ENCODE results near the gene PGPEP1. TPM values are rescaled to one million over a fixed set of nuclear protein-coding genes. Genes with fewer than 3 reads are reported as not detected.

PGPEP1 gene
- total RNA-seq, 5 donors from 2014 or later (not counting 1 experiment from before 2014, with no cell fraction given): 35.7 to 52.6 (median 45.1) TPM

DNA sequence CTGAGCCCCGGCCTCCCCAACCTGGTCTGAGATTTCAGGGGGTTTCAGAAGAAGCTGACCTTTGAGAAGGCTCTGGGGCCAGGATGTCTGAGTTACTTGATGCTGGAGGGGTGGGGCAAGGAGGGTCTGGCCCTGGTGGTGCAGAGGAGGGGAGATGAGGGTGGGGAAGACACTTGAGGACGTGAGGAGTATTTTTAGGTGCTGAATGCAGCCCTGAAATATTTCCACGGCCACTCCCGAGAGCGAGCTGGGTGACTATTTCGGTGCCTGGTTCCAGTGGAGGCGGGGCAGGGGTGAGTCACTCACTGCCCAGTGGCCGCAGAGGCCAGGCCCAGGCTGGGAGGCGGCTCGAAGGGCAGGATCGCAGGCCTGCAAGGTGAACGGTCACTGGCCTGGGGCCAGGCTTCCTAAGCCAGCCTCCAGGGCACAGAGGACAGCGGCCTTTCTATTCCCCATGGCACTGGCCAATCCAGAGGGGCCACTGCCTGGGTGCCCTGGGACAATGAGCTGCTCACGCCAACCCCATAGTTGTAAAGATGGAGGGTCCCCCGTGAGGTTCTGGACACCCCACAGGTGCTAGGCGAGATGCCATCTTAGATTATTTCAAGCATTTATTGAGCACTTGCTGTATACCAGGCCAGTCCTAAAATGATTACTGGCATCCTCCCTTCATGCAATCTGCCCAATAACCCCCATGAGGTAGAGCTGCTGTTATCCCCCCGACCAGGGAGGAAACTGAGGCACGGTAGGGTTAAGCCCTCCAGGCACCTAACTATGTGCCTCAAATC lies 39.3 kb upstream of the PGPEP1 start:
- WGBS (ENCODE audit: insufficient coverage): 89% methylated on average over 15 of the region's 18 CpGs
- DNase-seq: no peak
- no peaks in the 10 kb centered on the region for H3K27me3 Mint-ChIP-seq

DNA sequence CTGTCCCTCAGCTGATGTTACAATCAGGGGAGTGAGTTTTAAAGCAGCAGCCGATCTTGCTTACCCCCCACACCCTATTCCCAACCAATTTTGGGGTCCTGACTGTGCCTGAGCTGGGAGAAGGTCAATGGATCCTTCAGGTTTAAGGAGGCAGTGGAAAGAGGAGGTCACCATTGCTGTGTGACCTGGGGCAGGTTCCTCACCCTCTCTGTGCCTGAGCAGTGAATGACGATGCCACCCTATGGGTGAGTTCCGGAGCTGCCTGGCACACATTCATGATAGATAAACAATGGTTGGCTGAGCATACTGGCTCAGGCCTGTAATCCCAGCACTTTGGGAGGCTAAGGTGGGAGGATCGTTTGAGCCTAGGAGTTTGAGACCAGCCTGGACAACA lies 38.7 kb upstream of the PGPEP1 start:
- Mint-ChIP-seq H3K27ac (peak overlapping the region; percentile 75 to 80), H3K4me1 (peaks cover 33 to 51% (median 42%) of the 10 kb centered on the region in 3 donors), H3K27me3 (no peaks in the 10 kb centered on the region), H3K4me3 (peak overlapping the region in 2 of 3 donors; percentile 16 to 37), H3K36me3 (no peaks in the 10 kb centered on the region), H3K9me3 (no peaks in the 10 kb centered on the region)
- Histone ChIP-seq H3K4me3 (ENCODE audit: control insufficient read depth in 1 of 2, extremely low read depth in 1 of 2, low read length in 1 of 2) (no peak overlapping the region), H3K27ac (ENCODE audit: low read length) (peak overlapping the region; percentile 96), H3K9me3 (no peaks in the 10 kb centered on the region), H3K36me3 (ENCODE audit: control insufficient read depth in 2 of 2, extremely low read depth in 1 of 2, insufficient read depth in 1 of 2, low read length in 1 of 2) (peaks cover 0 to 6% of the 10 kb centered on the region in 2 donors), H3K27me3 (replicated peaks in 1 of 2; ENCODE audit: control insufficient read depth in 2 of 2, extremely low read depth in 1 of 2, insufficient read depth in 2 of 2, low read length in 1 of 2) (no peaks in the 10 kb centered on the region), H3K4me1 (ENCODE audit: control insufficient read depth in 1 of 2, extremely low read depth in 1 of 2, insufficient read depth in 2 of 2, low read length in 2 of 2) (peaks cover 20 to 53% of the 10 kb centered on the region in 2 experiments)
- no peak for ATAC-seq (replicated peaks in 1 of 4)
- no peak for DNase-seq
- 100% methylated on average over 2 of the region's 4 CpGs for WGBS (ENCODE audit: insufficient coverage)
- POLR2A ChIA-PET: interaction anchor here (0.6 to 1.0 kb wide), 2 partner anchors 20 to 23 kb away, joined by 3 read pairs; partner anchors contain the start of gene JUND (in 1 of the 2)
- CTCF ChIA-PET: interaction anchor here in 1 of 2 donors (0.6 kb wide), 1 partner anchor 13 kb away, joined by 6 read pairs; no protein-coding TSS in a partner anchor

More for the DNA sequence above, 39.3 kb upstream of the PGPEP1 start:
- no peak for ATAC-seq (replicated peaks in 1 of 4)
- H3K4me3 Mint-ChIP-seq: peak overlapping the region in 1 of 3 donors; percentile 16
- ChIA-PET CTCF (no interaction called here), POLR2A (interaction anchor here (0.6 to 1.0 kb wide), 2 partner anchors 19 to 24 kb away, joined by 3 read pairs; partner anchors contain the start of gene JUND (in 1 of the 2))
- peak overlapping the region; percentile 75 to 80 for H3K27ac Mint-ChIP-seq
- H3K27me3 ChIP-seq (replicated peaks in 1 of 2; ENCODE audit: control insufficient read depth in 2 of 2, extremely low read depth in 1 of 2, insufficient read depth in 2 of 2, low read length in 1 of 2): no peaks in the 10 kb centered on the region
- H3K36me3 Mint-ChIP-seq: no peaks in the 10 kb centered on the region
- H3K36me3 ChIP-seq (ENCODE audit: control insufficient read depth in 2 of 2, extremely low read depth in 1 of 2, insufficient read depth in 1 of 2, low read length in 1 of 2): peaks cover 0 to under 1% of the 10 kb centered on the region in 2 donors
- H3K9me3 Mint-ChIP-seq: no peaks in the 10 kb centered on the region
- H3K4me1 ChIP-seq (ENCODE audit: control insufficient read depth in 1 of 2, extremely low read depth in 1 of 2, insufficient read depth in 2 of 2, low read length in 2 of 2): peaks cover 15 to 48% of the 10 kb centered on the region in 2 experiments
- no peaks in the 10 kb centered on the region for H3K9me3 ChIP-seq
- H3K4me1 Mint-ChIP-seq: peaks cover 27 to 49% (median 37%) of the 10 kb centered on the region in 3 donors
- no peak overlapping the region for H3K4me3 ChIP-seq (ENCODE audit: control insufficient read depth in 1 of 2, extremely low read depth in 1 of 2, low read length in 1 of 2)
- peak overlapping the region; percentile 96 for H3K27ac ChIP-seq (ENCODE audit: low read length)

DNA sequence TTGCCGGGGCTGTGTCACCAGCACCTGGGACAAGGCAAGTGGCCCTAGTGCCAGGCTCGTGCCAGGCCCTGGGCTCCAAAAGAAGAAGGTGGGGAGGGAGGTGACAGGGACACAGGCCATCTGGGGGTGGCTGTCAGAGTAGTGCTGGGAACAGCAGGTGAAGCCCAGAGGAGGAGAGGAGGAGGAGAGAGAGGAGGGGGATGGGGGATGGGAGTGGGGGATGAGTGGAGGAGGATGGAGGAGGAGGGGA lies 36.3 kb upstream of the PGPEP1 start:
- Histone ChIP-seq H3K27ac (ENCODE audit: low read length) (peak overlapping the region; percentile 96), H3K36me3 (ENCODE audit: control insufficient read depth in 2 of 2, extremely low read depth in 1 of 2, insufficient read depth in 1 of 2, low read length in 1 of 2) (peaks cover 0 to 24% of the 10 kb centered on the region in 2 donors), H3K4me1 (ENCODE audit: control insufficient read depth in 1 of 2, extremely low read depth in 1 of 2, insufficient read depth in 2 of 2, low read length in 2 of 2) (peaks cover 22 to 75% of the 10 kb centered on the region in 2 experiments), H3K9me3 (no peaks in the 10 kb centered on the region), H3K27me3 (replicated peaks in 1 of 2; ENCODE audit: control insufficient read depth in 2 of 2, extremely low read depth in 1 of 2, insufficient read depth in 2 of 2, low read length in 1 of 2) (no peaks in the 10 kb centered on the region), H3K4me3 (ENCODE audit: control insufficient read depth in 1 of 2, extremely low read depth in 1 of 2, low read length in 1 of 2) (peak overlapping the region; percentile 66 to 92)
- ATAC-seq (replicated peaks in 1 of 4): peak; percentile 5 to 9 (median 8)
- POLR2A ChIA-PET: interaction anchor here (0.5 to 2.5 kb wide), 10 partner anchors 12 to 133 kb away, joined by 3 to 85 read pairs (median 4); partner anchors contain the start of genes JUND (in 2 of the 2) and LSM4 (in 1 of the 2)
- Mint-ChIP-seq H3K36me3 (peaks cover 3% of the 10 kb centered on the region), H3K9me3 (no peaks in the 10 kb centered on the region), H3K27ac (peak overlapping the region; percentile 99 to 100), H3K4me3 (peak overlapping the region; percentile 88 to 90 (median 89)), H3K27me3 (no peaks in the 10 kb centered on the region), H3K4me1 (peaks cover 43 to 54% (median 49%) of the 10 kb centered on the region in 3 donors)
- CTCF ChIA-PET: interaction anchor here (0.6 to 2.2 kb wide), 9 partner anchors 11 to 133 kb away, joined by 3 to 37 read pairs (median 5); partner anchors contain the start of genes JUND (in 1 of the 2), LSM4 (in 1 of the 2) and MPV17L2 (in 1 of the 2)
- 0% methylated on average over 2 of the region's 2 CpGs for WGBS (ENCODE audit: insufficient coverage)
- DNase-seq: peak in 4 of 35 experiments; percentile 19 to 44 (median 34)

DNA sequence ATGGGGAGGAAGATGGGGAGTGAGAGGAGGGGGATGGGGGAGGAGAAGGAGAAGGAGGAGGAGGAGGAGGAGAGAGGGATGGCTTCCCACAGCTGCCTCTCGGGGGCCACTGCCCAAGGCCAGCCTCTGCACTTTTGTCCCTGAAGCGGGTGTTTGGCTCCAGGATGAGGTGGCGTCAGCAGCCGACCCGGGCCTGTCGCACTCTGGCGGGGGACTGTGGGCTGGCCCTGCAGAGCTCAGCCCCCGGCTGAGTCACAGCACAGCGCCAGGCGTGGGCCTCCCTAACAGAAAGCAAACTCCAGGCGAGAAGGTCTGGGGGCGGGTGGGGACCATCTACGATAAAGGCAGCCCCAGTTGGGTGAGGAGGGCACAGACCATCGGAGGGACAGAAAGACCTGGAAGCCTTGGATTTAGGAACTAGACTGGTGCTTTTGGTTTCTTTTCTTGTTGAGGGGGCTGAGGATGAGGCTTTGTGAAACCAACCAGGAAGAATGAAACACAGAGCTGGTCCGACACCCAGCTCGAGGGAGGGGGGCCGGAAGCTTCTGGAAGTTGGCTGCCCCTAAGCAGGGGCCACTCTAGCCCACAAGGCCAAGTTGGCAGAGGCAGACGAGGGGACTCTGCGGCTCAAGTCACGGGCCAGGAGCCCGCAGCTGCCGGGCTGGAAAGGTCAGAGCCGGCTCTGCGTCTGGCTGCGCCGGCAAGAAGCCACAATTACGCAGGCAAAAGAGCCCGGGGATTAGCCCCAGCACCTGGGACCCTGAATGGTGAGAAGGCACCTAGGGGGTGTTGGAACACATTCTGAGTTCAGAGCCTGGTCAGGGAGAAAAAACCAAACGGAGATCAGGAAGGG lies 35.7 kb upstream of the PGPEP1 start:
- H3K9me3 ChIP-seq: no peaks in the 10 kb centered on the region
- under 1% methylated on average over 23 of the region's 29 CpGs for WGBS (ENCODE audit: insufficient coverage)
- H3K27ac ChIP-seq (ENCODE audit: low read length): peak overlapping the region; percentile 96
- no peaks in the 10 kb centered on the region for H3K9me3 Mint-ChIP-seq
- H3K27ac Mint-ChIP-seq: peak overlapping the region; percentile 99 to 100
- CTCF ChIA-PET: interaction anchor here (0.5 to 2.2 kb wide), 13 partner anchors 11 to 1234 kb away, joined by 3 to 37 read pairs (median 3); partner anchors contain the start of genes JUND (in 1 of the 2), LSM4 (in 1 of the 2) and MPV17L2 (in 1 of the 2)
- no peaks in the 10 kb centered on the region for H3K27me3 Mint-ChIP-seq
- peaks cover 0 to 30% of the 10 kb centered on the region in 2 donors for H3K36me3 ChIP-seq (ENCODE audit: control insufficient read depth in 2 of 2, extremely low read depth in 1 of 2, insufficient read depth in 1 of 2, low read length in 1 of 2)
- ATAC-seq (replicated peaks in 1 of 4): peak; percentile 73 to 85 (median 81)
- peak overlapping the region; percentile 66 to 92 for H3K4me3 ChIP-seq (ENCODE audit: control insufficient read depth in 1 of 2, extremely low read depth in 1 of 2, low read length in 1 of 2)
- DNase-seq: peak in 34 of 35 experiments; percentile 55 to 87 (median 71)
- POLR2A ChIA-PET: interaction anchor here (0.5 to 2.5 kb wide), 12 partner anchors 12 to 134 kb away, joined by 3 to 85 read pairs (median 4); partner anchors contain the start of genes JUND (in 2 of the 2) and LSM4 (in 1 of the 2)
- no peaks in the 10 kb centered on the region for H3K27me3 ChIP-seq (replicated peaks in 1 of 2; ENCODE audit: control insufficient read depth in 2 of 2, extremely low read depth in 1 of 2, insufficient read depth in 2 of 2, low read length in 1 of 2)
- peaks cover 22 to 75% of the 10 kb centered on the region in 2 experiments for H3K4me1 ChIP-seq (ENCODE audit: control insufficient read depth in 1 of 2, extremely low read depth in 1 of 2, insufficient read depth in 2 of 2, low read length in 2 of 2)
- peaks cover 3% of the 10 kb centered on the region for H3K36me3 Mint-ChIP-seq
- H3K4me3 Mint-ChIP-seq: peak overlapping the region; percentile 88 to 90 (median 89)
- peaks cover 43 to 53% (median 49%) of the 10 kb centered on the region in 3 donors for H3K4me1 Mint-ChIP-seq

DNA sequence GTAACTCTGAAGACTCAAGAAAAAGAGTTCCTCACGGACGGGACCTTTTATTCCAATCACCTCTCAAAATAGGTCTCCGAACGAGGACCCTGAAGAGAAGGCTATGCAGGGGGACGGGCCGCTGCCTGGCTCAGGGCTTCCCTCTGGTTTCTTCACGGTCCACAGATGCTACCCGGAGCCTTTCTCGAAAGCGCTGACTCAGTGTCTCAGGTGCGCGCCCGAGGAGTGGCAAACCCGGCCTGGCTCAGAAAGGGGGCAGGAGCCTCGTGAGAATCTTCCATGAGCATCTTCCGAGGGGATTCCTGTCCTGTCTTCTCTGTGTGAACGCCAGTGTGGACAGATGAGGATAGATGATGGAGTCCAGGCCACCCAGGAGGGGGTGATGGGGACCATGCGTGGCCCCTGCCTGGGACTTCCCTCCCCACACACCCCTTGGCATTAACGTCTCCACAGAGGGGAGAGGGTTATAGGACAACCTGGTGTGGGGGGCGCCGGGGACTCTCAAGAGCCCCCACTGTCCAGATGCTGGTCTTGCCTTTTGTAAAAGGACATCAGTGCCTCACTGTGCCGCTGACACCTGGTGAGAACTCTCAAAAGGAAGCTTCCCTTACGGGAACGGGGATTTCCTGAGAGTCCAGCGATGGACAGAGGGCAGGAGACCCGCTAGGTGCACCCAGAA lies 34.0 kb upstream of the PGPEP1 start:
- ChIA-PET POLR2A (interaction anchor here in 1 of 2 donors (0.8 kb wide), 1 partner anchor 25 kb away, joined by 3 read pairs; the partner anchor contains the start of gene JUND), CTCF (interaction anchor here in 1 of 2 donors (0.7 to 2.2 kb wide), 3 partner anchors 15 to 26 kb away, joined by 3 to 37 read pairs (median 4); partner anchors contain the start of gene JUND)
- no peak for ATAC-seq (replicated peaks in 1 of 4)
- no peaks in the 10 kb centered on the region for H3K27me3 ChIP-seq (replicated peaks in 1 of 2; ENCODE audit: control insufficient read depth in 2 of 2, extremely low read depth in 1 of 2, insufficient read depth in 2 of 2, low read length in 1 of 2)
- no peaks in the 10 kb centered on the region for H3K9me3 ChIP-seq
- H3K4me1 Mint-ChIP-seq: peaks cover 43 to 58% (median 49%) of the 10 kb centered on the region in 3 donors
- 70% methylated on average over 17 of the region's 26 CpGs for WGBS (ENCODE audit: insufficient coverage)
- H3K9me3 Mint-ChIP-seq: no peaks in the 10 kb centered on the region
- no peak overlapping the region for H3K4me3 ChIP-seq (ENCODE audit: control insufficient read depth in 1 of 2, extremely low read depth in 1 of 2, low read length in 1 of 2)
- peaks cover 5 to 35% of the 10 kb centered on the region in 2 donors for H3K36me3 ChIP-seq (ENCODE audit: control insufficient read depth in 2 of 2, extremely low read depth in 1 of 2, insufficient read depth in 1 of 2, low read length in 1 of 2)
- H3K27ac Mint-ChIP-seq: peak overlapping the region; percentile 99 to 100
- no peaks in the 10 kb centered on the region for H3K27me3 Mint-ChIP-seq
- peaks cover 22 to 87% of the 10 kb centered on the region in 2 experiments for H3K4me1 ChIP-seq (ENCODE audit: control insufficient read depth in 1 of 2, extremely low read depth in 1 of 2, insufficient read depth in 2 of 2, low read length in 2 of 2)
- H3K4me3 Mint-ChIP-seq: peak overlapping the region; percentile 88 to 90 (median 89)
- peak in 1 of 35 experiments; percentile 22 for DNase-seq
- H3K27ac ChIP-seq (ENCODE audit: low read length): peak overlapping the region; percentile 96
- peaks cover 3% of the 10 kb centered on the region for H3K36me3 Mint-ChIP-seq
